Transverse colon (tissue), 4 donors: Measurements from ENCODE around the gene CAGE1. TPM values are rescaled to one million over a fixed set of nuclear protein-coding genes. Genes with fewer than 3 reads are reported as not detected.

Source experiments
- DNase-seq: peaks from one replicate; pipeline ENCODE4 v3.0.0-alpha.2; 2019
- H3K27ac ChIP-seq, 4 donors: fragments of 200-600 bp; sonication (generic); 2 replicates each; pipeline ENCODE4 v1.5.1; 2016 to 2018; ENCODE audit warnings: inconsistent platforms in 4 of 4
- H3K27me3 ChIP-seq: fragments of 200-600 bp; sonication (generic); 2 replicates; pipeline ENCODE4 v1.5.1; 2017; ENCODE audit warnings: inconsistent platforms
- H3K36me3 ChIP-seq, 4 donors: fragments of 200-600 bp; sonication (generic); 2 replicates each; pipeline ENCODE4 v1.5.1; 2017 to 2019; ENCODE audit warnings: inconsistent platforms in 4 of 4
- H3K4me1 ChIP-seq, 4 donors: fragments of 200-600 bp; sonication (generic); 2 replicates each; pipeline ENCODE4 v1.5.1; 2017 to 2020; ENCODE audit warnings: inconsistent platforms in 4 of 4
- H3K4me3 ChIP-seq, 4 donors: fragments of 200-600 bp; sonication (generic); 1 replicate in 1 of 4; 2 replicates in 3 of 4; pipeline versions ENCODE4 v1.5.1 to v1.6.1; 2017 to 2019; ENCODE audit warnings: inconsistent platforms in 4 of 4
- H3K9me3 ChIP-seq, 2 donors: fragments of 200-600 bp; sonication (generic); 2 replicates each; pipeline ENCODE4 v1.5.1; 2017 to 2019; ENCODE audit warnings: inconsistent platforms in 2 of 2
- EP300 ChIP-seq: sonication (generic); formaldehyde crosslinking; IDR thresholded peaks from one replicate; pipeline ENCODE4 v1.6.1; 2017; ENCODE audit warnings: antibody characterized with exemption, low read depth
- POLR2A ChIP-seq: fragments of 450-650 bp; IDR thresholded peaks from one replicate; pipeline ENCODE4 v1.6.1; 2016; ENCODE audit warnings: antibody characterized with exemption, mild to moderate bottlenecking, moderate library complexity
- POLR2AphosphoS5 ChIP-seq, 3 donors: sonication (generic); formaldehyde crosslinking; IDR thresholded peaks; one replicate each; pipeline ENCODE4 v1.6.1; 2016; ENCODE audit warnings: antibody characterized with exemption in 3 of 3
- WGBS, 2 donors: methylation state at CpG; one replicate each; pipeline ENCODE4 v1.1.5; 2018; ENCODE audit warnings: low coverage in 1 of 2; 5-methylcytosine and 5-hydroxymethylcytosine counted together
- in situ Hi-C, 4 donors: fragments of 200-750 bp; cut with MboI; loops; one replicate each; pipeline versions ENCODE4 v1.15.0 to v1.15.1; 2017; ENCODE audit warnings: low sequenced_read_pairs in 3 of 4, low pct_ligation_motif_present in 1 of 4, low pct_unique_long_range_greater_than_20kb in 1 of 4
- intact Hi-C: fragments of 100-400 bp; cut with DNase I; formaldehyde crosslinking; loops from one replicate; pipeline ENCODE4 v1.15.1; 2023; ENCODE audit warnings: low total_unique reads
- total RNA-seq, 4 donors: library from RNA; depleted of rRNA; stranded (reverse); fragments of >200 nt; gene quantifications; one replicate each; pipeline ENCODE4 v1.1.0, GENCODE V29; 2016
- TF ChIP-seq, protein P1 (sequence below), 5 experiments: fragments of 200-600 bp in 3 of 5; fragments of 450-650 bp in 2 of 5; sonication (generic) in 3 of 5; IDR thresholded peaks; 1 replicate in 2 of 5; 2 replicates in 3 of 5; pipeline ENCODE4 v1.5.1; 2016 to 2017; ENCODE audit warnings: antibody characterized with exemption in 5 of 5, inconsistent platforms in 3 of 5, mild to moderate bottlenecking in 2 of 5, moderate library complexity in 1 of 5

The CAGE1 gene
- total RNA-seq: not detected

DNA sequence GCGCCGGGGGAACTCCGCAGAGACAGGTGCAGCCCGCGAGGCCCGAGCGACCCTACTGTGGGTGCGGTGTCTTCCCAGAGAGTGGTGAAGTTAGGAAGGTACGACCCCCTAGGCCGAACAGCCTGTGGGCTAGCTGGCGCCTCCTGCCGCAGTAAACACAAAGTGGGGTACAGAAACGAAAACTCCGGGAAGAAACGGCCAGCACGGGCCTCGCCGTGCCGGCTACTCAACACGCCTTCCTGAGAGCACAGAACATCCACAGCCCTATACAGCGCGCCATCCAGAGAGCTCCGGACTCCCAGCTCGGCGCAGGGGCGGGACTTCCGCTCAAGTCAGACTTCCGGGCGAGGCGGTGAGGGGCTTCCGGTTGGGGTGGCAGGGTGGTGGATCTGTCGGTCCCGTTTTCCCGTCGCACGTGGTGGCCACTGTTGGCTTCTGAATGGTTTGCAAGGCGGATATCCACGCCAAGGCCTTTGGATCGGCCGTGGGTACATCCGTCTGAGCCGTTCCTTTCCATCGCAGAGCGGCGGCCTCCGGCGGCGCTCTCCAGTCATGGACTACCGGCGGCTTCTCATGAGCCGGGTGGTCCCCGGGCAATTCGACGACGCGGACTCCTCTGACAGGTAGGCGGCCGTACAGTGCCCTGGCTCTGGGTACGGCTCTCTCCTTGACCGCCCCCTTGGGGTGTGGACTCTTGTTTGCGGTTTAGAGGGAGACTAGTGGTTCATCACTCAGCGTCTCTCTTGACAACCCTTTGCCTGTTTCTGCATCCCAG is at the start of gene CAGE1, which contains the start of gene RIOK1:
Gene CAGE1 (minus strand): TSS at position 292 of the 775 bp plus-strand sequence. CDS start 2,569 bp downstream, outside the sequence.
Gene RIOK1 (plus strand): TSS at position 358 of the 775 bp plus-strand sequence. CDS start 195 bp downstream, at position 553.
- no peaks in the 10 kb centered on the region for H3K27me3 ChIP-seq
- no peak for TF ChIP-seq EP300
- peak; percentile 87 to 93 (median 87) for TF ChIP-seq POLR2AphosphoS5 (IDR thresholded peaks at IDR 0.05)
- TF ChIP-seq POLR2A: peak; percentile 94
- TF ChIP-seq, protein P1, sequence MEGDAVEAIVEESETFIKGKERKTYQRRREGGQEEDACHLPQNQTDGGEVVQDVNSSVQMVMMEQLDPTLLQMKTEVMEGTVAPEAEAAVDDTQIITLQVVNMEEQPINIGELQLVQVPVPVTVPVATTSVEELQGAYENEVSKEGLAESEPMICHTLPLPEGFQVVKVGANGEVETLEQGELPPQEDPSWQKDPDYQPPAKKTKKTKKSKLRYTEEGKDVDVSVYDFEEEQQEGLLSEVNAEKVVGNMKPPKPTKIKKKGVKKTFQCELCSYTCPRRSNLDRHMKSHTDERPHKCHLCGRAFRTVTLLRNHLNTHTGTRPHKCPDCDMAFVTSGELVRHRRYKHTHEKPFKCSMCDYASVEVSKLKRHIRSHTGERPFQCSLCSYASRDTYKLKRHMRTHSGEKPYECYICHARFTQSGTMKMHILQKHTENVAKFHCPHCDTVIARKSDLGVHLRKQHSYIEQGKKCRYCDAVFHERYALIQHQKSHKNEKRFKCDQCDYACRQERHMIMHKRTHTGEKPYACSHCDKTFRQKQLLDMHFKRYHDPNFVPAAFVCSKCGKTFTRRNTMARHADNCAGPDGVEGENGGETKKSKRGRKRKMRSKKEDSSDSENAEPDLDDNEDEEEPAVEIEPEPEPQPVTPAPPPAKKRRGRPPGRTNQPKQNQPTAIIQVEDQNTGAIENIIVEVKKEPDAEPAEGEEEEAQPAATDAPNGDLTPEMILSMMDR (IDR thresholded peaks at IDR 0.05): peak in 3 of 5 experiments; percentile 15 to 43 (median 29)
- no peaks in the 10 kb centered on the region for H3K9me3 ChIP-seq
- WGBS, 2 donors: 0% methylated on average over 2 to 60 of the region's 62 CpGs
- H3K4me3 ChIP-seq: peak within 1 kb of the TSS; percentile 63 to 91 (median 80)
- peaks cover 0 to 14% (median 2%) of the 10 kb centered on the region in 4 donors for H3K36me3 ChIP-seq
- H3K4me1 ChIP-seq: peaks cover 7 to 31% (median 18%) of the 10 kb centered on the region in 4 donors
- intact Hi-C loops: loop anchor here (2.0 kb wide), 1 partner anchor 77 kb away; the partner anchor contains the start of gene SSR1
- in situ Hi-C loops: loop anchor here in 1 of 4 donors (25.0 kb wide), 1 partner anchor 102 kb away; no protein-coding TSS in a partner anchor
- DNase-seq: peak; percentile 96
- H3K27ac ChIP-seq: peak within 1 kb of the TSS; percentile 92 to 97 (median 95)

GRCh38 chr6:7439228-7439627 is 49.7 kb upstream of the CAGE1 start:
- intact Hi-C loops: no loop called here
- DNase-seq: no peak
- Histone ChIP-seq H3K4me1 (peaks cover 0 to 4% (median 0%) of the 10 kb centered on the region in 4 donors), H3K27me3 (no peaks in the 10 kb centered on the region), H3K9me3 (no peaks in the 10 kb centered on the region), H3K36me3 (no peaks in the 10 kb centered on the region), H3K4me3 (no peak overlapping the region), H3K27ac (no peak overlapping the region)
- TF ChIP-seq, protein P1 (IDR thresholded peaks at IDR 0.05): no peak
- TF ChIP-seq POLR2A (no peak), POLR2AphosphoS5 (IDR thresholded peaks at IDR 0.05) (no peak), EP300 (no peak)
- in situ Hi-C loops: no loop called here
- WGBS, 2 donors: 79 to 81% methylated on average over 2 to 3 of the region's 3 CpGs

DNA sequence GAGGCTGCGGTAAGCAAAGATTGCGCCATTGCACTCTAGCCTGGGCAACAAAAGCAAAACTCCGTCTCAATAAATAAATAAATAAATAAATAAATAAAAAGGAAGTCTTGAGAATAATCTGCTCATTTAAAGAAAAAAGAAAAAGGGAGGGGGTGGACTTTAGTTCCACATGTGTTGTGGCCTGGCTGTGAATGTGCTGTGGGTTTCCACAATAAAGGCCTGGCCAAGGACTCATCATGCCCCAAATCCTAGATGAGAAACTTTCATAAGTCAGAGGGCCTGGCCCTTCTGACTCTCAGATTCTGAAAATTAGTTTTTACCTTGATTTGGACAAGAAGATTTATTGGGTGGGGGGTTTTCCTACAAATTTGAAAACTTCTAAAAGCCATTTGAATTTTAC is 48.5 kb upstream of the CAGE1 start:
- H3K27me3 ChIP-seq: no peaks in the 10 kb centered on the region

GRCh38 chr6:7434672-7435071 is 45.1 kb upstream of the CAGE1 start:
- WGBS, 2 donors: 77 to 78% methylated on average over 1 of the region's 1 CpG
- H3K9me3 ChIP-seq: no peaks in the 10 kb centered on the region
- intact Hi-C loops: no loop called here

More for the DNA sequence above, 48.5 kb upstream of the CAGE1 start:
- H3K4me1 ChIP-seq: peaks cover 0 to 4% (median 0%) of the 10 kb centered on the region in 4 donors
- no peaks in the 10 kb centered on the region for H3K9me3 ChIP-seq
- no peak for DNase-seq
- in situ Hi-C loops: no loop called here
- no peaks in the 10 kb centered on the region for H3K36me3 ChIP-seq
- WGBS, 2 donors: 94% methylated on average over 3 of the region's 3 CpGs; no CpG with 5 or more reads in 1 of the 2 donors
- no peak overlapping the region for H3K27ac ChIP-seq
- intact Hi-C loops: no loop called here
- TF ChIP-seq EP300: no peak
- TF ChIP-seq, protein P1 (IDR thresholded peaks at IDR 0.05): no peak
- no peak overlapping the region for H3K4me3 ChIP-seq

More at GRCh38 chr6:7434672-7435071, 45.1 kb upstream of the CAGE1 start:
- H3K27ac ChIP-seq: no peak overlapping the region
- peaks cover 0 to 4% (median 0%) of the 10 kb centered on the region in 4 donors for H3K4me1 ChIP-seq
- H3K4me3 ChIP-seq: no peak overlapping the region
- H3K27me3 ChIP-seq: no peaks in the 10 kb centered on the region
- TF ChIP-seq POLR2AphosphoS5 (IDR thresholded peaks at IDR 0.05) (no peak), POLR2A (no peak), EP300 (no peak)
- TF ChIP-seq, protein P1 (IDR thresholded peaks at IDR 0.05): no peak
- DNase-seq: no peak
- in situ Hi-C loops: no loop called here
- no peaks in the 10 kb centered on the region for H3K36me3 ChIP-seq
